GM18519 (cell line): ENCODE measurements around the gene ZER1.
"Not testable (repeated sequence)": the region's sequence is repeated elsewhere in the genome, so short reads cannot be mapped to it uniquely, and the experiment has no call there.

ENCODE experiments used
- ATAC-seq: cut with Tn5 transposase; IDR thresholded peaks from one replicate; pipeline ENCODE4 v1.9.1; 2021; ENCODE audit warnings: mild to moderate bottlenecking, moderate library complexity; ENCODE audit not compliant: unreplicated experiment, low FRiP score

ZER1 gene

GRCh38 chr9:128788445-128788844 lies 16.7 kb upstream of the ZER1 start:
- ATAC-seq = no peak

- ATAC-seq = no peak
These were observed 15.9 kb upstream of the ZER1 start for GRCh38 chr9:128787659-128788058.

GRCh38 chr9:128786681-128787601 lies 15.2 kb upstream of the ZER1 start, which contains the start of gene TBC1D13:
TBC1D13 (plus strand) TSS chr9:128787253; CDS start chr9:128787354, 101 bp downstream.
- ATAC-seq = peak; percentile 59

GRCh38 chr9:128785427-128785826 lies 13.7 kb upstream of the ZER1 start:
- no peak for ATAC-seq

- ATAC-seq = no peak
These were observed 10.9 kb upstream of the ZER1 start for GRCh38 chr9:128782669-128783068.

- ATAC-seq = no peak
These were observed 9.7 kb upstream of the ZER1 start for GRCh38 chr9:128781187-128782070.

GRCh38 chr9:128780093-128780492 lies 8.4 kb upstream of the ZER1 start:
- ATAC-seq = not testable (repeated sequence)

GRCh38 chr9:128774804-128775203 lies 3.1 kb upstream of the ZER1 start:
- no peak for ATAC-seq

- no peak for ATAC-seq
These were observed 1.3 kb upstream of the ZER1 start for GRCh38 chr9:128773049-128773448.

- peak; percentile 13 for ATAC-seq
These were observed 519 bp downstream of the ZER1 start for GRCh38 chr9:128771094-128771721.

GRCh38 chr9:128770286-128771030 lies 1.3 kb downstream of the ZER1 start:
- no peak for ATAC-seq

GRCh38 chr9:128768606-128769005 lies 3.1 kb downstream of the ZER1 start:
- no peak for ATAC-seq

GRCh38 chr9:128765499-128765898 lies 6.2 kb downstream of the ZER1 start:
- no peak for ATAC-seq

GRCh38 chr9:128764361-128764760 lies 7.4 kb downstream of the ZER1 start:
- ATAC-seq = no peak

GRCh38 chr9:128762671-128763449 lies 8.9 kb downstream of the ZER1 start:
- no peak for ATAC-seq

GRCh38 chr9:128757602-128758001 lies 14.1 kb downstream of the ZER1 start:
- no peak for ATAC-seq

- ATAC-seq = no peak
These were observed 18.1 kb downstream of the ZER1 start for GRCh38 chr9:128753627-128754026.

- no peak for ATAC-seq
These were observed 20.7 kb downstream of the ZER1 start for GRCh38 chr9:128750926-128751595.

- ATAC-seq = no peak
These were observed 24.5 kb downstream of the ZER1 start for GRCh38 chr9:128747241-128747640.
